Muscle of leg (tissue), 11 donors: ENCODE measurements around the gene YAP1. TPM values are rescaled to one million over a fixed set of nuclear protein-coding genes. Genes with fewer than 3 reads are reported as not detected.
A peak's percentile ranks its signal among the peaks of the same experiment; 100 is the strongest.

Experiments used
- DNase-seq: peaks from one replicate; pipeline ENCODE4 v3.0.0; 2013
- H3K27ac ChIP-seq: one replicate; pipeline ENCODE4 v1.5.1; 2013; ENCODE audit warnings: mild to moderate bottlenecking, low read length, control low read depth
- H3K27me3 ChIP-seq: one replicate; pipeline ENCODE4 v1.6.1; 2013; ENCODE audit warnings: low read length; ENCODE audit not compliant: control insufficient read depth, insufficient read depth
- H3K36me3 ChIP-seq: one replicate; pipeline ENCODE4 v1.6.1; 2013; ENCODE audit warnings: low read length; ENCODE audit not compliant: control insufficient read depth, insufficient read depth
- H3K4me1 ChIP-seq: one replicate; pipeline ENCODE4 v1.6.1; 2013; ENCODE audit warnings: low read length; ENCODE audit not compliant: control insufficient read depth, insufficient read depth
- H3K4me3 ChIP-seq: one replicate; pipeline ENCODE4 v1.5.1; 2013; ENCODE audit warnings: low read length, control low read depth
- H3K9me3 ChIP-seq: replicated peaks from 2 replicates; pipeline ENCODE4 v1.6.1; 2013; ENCODE audit warnings: low read depth, low read length; ENCODE audit not compliant: control insufficient read depth
- WGBS: methylation state at CpG from one replicate; pipeline ENCODE4 v1.1.5; 2013; ENCODE audit warnings: missing lambda C conversion rate; ENCODE audit not compliant: insufficient coverage; 5-methylcytosine and 5-hydroxymethylcytosine counted together
- polyA plus RNA-seq, 8 donors: library from polyadenylated mRNA; unstranded; fragments of 120-200 nt; gene quantifications; one replicate each; pipeline versions ENCODE4 v1.2.1 to v1.2.3, GENCODE V29; 2013; ENCODE audit warnings: inconsistent platforms in 1 of 8, low replicate concordance in 1 of 8; ENCODE audit not compliant: insufficient read length in 8 of 8, insufficient read depth in 1 of 8
- total RNA-seq: library from RNA; stranded (reverse); fragments of 120-200 nt; gene quantifications from one replicate; pipeline ENCODE4 v1.2.4, GENCODE V29; 2013

Gene YAP1
- total and polyA plus RNA-seq, 9 donors, result 50.5 to 97.9 (median 73.5) TPM

DNA sequence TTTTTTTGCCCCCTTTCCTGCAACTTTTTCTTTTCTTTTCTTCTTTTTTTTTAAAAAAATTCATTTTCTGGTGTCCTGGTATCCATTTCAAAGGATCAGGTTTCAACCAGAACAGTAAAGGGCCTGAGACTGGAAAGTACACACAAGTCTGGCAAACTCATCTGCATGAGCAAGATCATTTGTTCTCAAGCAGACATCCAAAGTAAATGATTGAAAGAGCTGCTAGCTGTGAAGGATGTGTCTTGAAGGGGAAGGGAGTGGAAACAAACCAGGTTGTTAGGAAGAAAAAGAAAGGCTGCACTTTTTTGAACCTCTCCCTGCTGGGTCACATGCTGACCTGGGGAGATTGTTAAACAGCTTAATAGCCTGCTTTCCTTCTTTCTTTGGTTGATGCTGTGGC lies 5.3 kb downstream of the YAP1 start:
- no peaks in the 10 kb centered on the region for H3K4me1 ChIP-seq
- H3K27ac ChIP-seq, result no peak overlapping the region
- peaks cover 4% of the 10 kb centered on the region for H3K36me3 ChIP-seq
- H3K4me3 ChIP-seq, result no peak overlapping the region
- DNase-seq, result peak; percentile 70
- H3K9me3 ChIP-seq, result no peaks in the 10 kb centered on the region
- no peaks in the 10 kb centered on the region for H3K27me3 ChIP-seq

DNA sequence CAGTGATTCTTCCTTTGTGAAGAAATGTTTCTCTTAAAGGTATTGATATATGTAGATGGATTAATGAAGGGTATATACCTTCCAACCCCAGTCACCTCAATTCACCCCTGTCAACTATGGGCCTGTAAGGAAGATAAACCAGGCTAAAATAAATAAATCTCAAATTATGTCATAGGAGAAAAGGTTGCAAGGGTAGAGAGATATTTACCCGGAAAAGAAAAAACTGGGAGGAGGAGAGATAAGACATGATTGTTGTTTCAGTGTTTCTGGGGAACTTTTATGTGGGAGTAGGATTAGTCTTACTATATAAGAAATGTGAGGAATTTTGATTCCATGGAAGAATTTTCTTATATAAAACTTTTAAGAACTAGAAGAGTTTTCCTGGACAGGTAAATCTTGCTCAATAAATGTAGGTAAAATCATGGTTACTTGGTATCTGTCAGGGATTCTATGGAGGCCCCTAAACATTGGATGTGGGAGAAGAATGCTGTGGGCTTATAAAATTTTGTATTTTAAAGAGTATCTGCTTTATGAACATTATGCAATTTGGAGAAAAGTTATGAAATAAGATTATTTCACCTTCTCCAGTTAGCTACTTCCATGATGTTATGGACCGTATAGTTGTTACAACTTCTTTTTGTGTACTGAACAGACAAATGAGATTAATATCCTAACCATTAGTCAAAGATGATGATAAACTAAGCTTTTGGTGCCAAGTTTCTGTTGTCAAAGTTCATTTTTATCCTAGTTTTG lies 6.4 kb downstream of the YAP1 start:
- no peak overlapping the region for H3K27ac ChIP-seq
- no peaks in the 10 kb centered on the region for H3K9me3 ChIP-seq
- no peaks in the 10 kb centered on the region for H3K4me1 ChIP-seq
- DNase-seq, result no peak
- no peaks in the 10 kb centered on the region for H3K27me3 ChIP-seq
- WGBS, result no CpG with 5 or more reads among the region's 2 CpGs
- peaks cover 7% of the 10 kb centered on the region for H3K36me3 ChIP-seq
- H3K4me3 ChIP-seq, result no peak overlapping the region

DNA sequence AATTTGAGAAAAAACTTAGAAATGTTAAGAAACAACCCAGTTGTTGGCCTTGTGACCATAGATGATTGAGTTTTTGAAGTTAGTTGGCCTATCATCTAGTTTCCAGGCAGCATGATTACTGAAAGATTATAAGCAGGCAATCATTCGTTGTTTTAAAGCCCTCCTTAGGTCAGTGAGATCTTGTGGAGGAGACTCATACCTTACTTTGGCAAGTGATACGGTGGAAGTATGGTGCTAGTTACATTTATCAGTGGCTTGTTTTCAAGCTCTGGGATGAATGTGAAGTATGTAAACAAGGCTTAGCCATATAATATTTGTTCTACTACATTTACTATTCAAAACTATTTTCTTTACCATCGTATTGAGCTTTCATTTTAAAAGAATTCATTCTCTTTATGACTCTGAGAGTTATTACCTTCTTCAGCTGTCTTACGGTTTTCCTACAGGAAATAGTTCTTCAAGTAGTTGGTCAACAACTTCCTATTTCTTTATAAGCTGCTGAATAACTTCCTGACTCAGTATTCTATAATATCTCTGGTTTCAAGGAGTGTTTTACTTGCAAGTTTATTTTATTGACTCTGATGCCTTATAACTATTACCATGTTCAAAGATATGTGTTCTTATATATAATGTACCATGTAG lies 7.3 kb downstream of the YAP1 start:
- DNase-seq, result no peak
- 80% methylated on average over 1 of the region's 4 CpGs for WGBS
- Histone ChIP-seq H3K27ac (no peak overlapping the region), H3K9me3 (no peaks in the 10 kb centered on the region), H3K4me3 (no peak overlapping the region), H3K36me3 (peaks cover 7% of the 10 kb centered on the region), H3K27me3 (no peaks in the 10 kb centered on the region), H3K4me1 (no peaks in the 10 kb centered on the region)

DNA sequence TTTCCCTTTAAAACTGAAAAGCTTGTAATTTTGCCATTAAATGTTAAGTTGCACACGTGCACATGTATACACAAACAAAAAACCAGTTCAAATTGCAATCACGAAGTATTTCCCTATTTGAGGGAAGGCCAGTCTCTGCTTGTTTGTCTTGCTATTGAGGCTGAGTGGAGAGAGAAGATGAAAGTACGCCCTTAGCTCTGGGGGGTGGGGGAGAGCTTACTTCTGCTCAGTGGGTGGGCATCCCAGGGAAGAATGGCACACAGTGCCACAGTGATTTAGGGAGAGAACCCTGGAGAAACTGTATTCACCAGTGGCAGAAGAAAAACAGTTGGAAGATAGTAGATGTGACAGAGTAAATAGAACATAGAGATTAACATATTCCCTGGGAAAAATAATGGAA lies 8.7 kb downstream of the YAP1 start:
- Histone ChIP-seq H3K27ac (no peak overlapping the region), H3K36me3 (peaks cover 7% of the 10 kb centered on the region), H3K9me3 (no peaks in the 10 kb centered on the region), H3K4me3 (no peak overlapping the region), H3K27me3 (no peaks in the 10 kb centered on the region), H3K4me1 (no peaks in the 10 kb centered on the region)
- WGBS, result 100% methylated on average over 1 of the region's 3 CpGs
- DNase-seq, result no peak

DNA sequence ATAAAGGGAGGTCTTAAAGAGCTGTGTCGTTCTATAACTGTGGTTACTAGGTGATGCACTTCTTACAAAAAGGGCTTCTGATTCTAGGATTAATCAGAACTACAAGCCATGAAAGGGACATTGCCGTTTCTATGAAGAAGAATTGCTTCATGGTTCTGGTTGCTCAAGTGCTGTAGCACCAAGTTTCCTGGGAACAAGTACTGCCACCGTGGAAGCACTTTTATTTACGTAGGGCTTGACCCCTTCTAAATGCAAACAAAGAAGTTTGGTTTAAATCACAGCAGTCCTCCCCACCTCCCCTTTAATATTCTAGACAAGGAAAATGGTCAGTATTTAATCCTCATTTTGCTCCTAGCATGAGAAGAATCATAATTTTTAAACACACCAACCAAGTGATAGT lies 9.8 kb downstream of the YAP1 start:
- DNase-seq, result no peak
- peaks cover 10% of the 10 kb centered on the region for H3K36me3 ChIP-seq
- no peaks in the 10 kb centered on the region for H3K27me3 ChIP-seq
- WGBS, result 17% methylated on average over 1 of the region's 4 CpGs
- no peak overlapping the region for H3K27ac ChIP-seq
- H3K9me3 ChIP-seq, result no peaks in the 10 kb centered on the region
- no peaks in the 10 kb centered on the region for H3K4me1 ChIP-seq
- no peak overlapping the region for H3K4me3 ChIP-seq

DNA sequence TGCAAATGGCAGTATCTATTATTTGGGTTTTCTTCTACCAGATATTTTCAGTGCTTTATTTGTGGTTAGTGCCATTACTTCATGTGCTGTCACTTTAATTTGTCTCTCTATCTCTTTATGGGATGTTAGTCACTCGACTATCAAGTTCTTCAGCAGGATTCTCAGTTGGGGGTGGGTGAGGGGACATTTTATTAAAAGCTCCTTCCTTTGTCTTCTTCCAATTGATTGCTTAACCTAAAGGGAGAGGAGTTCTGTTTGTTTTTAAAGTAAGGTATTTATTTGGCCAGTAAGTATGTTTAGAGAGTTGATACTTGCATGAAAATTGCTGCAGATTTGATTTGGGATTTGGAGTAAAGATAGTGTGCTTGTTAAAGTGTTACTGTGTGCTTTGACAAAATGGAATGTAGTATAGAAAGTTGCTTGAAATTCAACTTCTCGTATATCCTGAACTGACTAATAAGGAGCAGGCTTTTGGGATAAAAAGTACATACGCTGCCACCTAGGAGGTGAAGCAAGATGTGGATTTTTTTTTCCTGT lies 10.3 kb downstream of the YAP1 start:
- Histone ChIP-seq H3K27me3 (no peaks in the 10 kb centered on the region), H3K4me3 (no peak overlapping the region), H3K4me1 (no peaks in the 10 kb centered on the region), H3K27ac (no peak overlapping the region), H3K36me3 (peaks cover 10% of the 10 kb centered on the region), H3K9me3 (no peaks in the 10 kb centered on the region)
- DNase-seq, result no peak
- 80% methylated on average over 1 of the region's 3 CpGs for WGBS

DNA sequence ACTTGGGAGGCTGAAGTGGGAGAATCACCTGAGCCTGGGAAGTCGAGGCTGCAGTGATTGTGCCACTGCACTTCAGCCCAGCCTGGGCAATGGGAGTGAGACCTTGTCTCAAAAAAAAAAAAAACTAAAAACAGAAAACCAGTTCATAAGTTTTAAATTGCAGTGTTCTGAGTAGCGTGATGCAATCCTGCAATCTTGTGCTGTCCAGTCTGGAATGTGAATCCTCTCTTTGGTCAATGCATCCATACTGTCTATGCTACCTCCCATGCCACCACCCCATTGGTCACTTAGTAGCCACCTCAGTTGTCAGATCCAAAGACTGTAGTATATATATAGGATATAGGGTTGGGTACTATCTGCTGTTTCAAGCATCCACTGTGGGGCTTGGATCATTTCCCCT lies 11.1 kb downstream of the YAP1 start:
- Histone ChIP-seq H3K4me1 (no peaks in the 10 kb centered on the region), H3K27ac (no peak overlapping the region), H3K4me3 (no peak overlapping the region), H3K36me3 (peaks cover 13% of the 10 kb centered on the region), H3K9me3 (peaks cover 2% of the 10 kb centered on the region), H3K27me3 (no peaks in the 10 kb centered on the region)
- no peak for DNase-seq
- no CpG with 5 or more reads among the region's 2 CpGs for WGBS

DNA sequence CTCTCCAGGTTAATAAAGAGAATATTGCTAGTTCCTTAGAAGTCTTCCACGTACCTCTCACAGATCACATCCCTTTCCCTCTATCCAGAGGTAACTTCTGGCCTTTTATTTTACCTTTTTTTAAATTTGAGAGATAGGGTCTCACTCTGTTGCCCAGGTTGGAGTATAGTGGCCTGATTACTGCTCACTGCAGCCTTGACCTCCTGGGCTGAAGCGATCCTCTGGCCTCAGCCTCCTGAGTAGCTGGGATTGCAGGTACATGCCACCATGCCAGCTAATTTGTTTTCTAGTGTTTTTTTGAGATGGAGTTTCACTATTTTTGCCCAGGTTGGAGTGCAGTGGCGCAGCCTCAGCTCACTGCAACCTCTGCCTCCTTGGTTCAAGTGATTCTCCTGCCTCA lies 24.4 kb downstream of the YAP1 start:
- Histone ChIP-seq H3K36me3 (peaks cover 4% of the 10 kb centered on the region), H3K9me3 (no peaks in the 10 kb centered on the region), H3K4me1 (no peaks in the 10 kb centered on the region), H3K27ac (no peak overlapping the region), H3K27me3 (no peaks in the 10 kb centered on the region), H3K4me3 (no peak overlapping the region)
- WGBS, result 100% methylated on average over 1 of the region's 3 CpGs
- DNase-seq, result no peak

DNA sequence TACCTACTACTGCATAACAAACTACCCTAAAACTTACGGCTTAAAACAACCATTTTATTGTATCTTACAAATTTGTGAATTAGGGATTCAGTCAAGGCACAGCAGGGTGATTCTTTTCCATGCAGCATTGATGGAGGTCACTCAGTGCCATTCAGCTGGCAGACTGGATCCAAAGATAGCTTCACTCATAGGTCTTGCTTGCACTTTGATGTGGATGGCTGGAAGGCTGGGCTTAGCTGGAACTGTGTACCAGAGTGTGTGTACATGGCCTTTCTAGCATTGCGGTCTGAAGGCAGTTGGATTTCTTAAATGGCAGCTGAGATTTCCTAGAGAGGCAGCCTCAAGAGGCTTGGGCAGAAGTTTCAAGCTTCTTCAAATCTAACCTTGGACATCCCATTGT lies 25.0 kb downstream of the YAP1 start:
- Histone ChIP-seq H3K36me3 (peaks cover 4% of the 10 kb centered on the region), H3K4me3 (no peak overlapping the region), H3K9me3 (no peaks in the 10 kb centered on the region), H3K4me1 (no peaks in the 10 kb centered on the region), H3K27ac (no peak overlapping the region), H3K27me3 (no peaks in the 10 kb centered on the region)
- WGBS, result 100% methylated on average over 1 of the region's 2 CpGs
- DNase-seq, result no peak

DNA sequence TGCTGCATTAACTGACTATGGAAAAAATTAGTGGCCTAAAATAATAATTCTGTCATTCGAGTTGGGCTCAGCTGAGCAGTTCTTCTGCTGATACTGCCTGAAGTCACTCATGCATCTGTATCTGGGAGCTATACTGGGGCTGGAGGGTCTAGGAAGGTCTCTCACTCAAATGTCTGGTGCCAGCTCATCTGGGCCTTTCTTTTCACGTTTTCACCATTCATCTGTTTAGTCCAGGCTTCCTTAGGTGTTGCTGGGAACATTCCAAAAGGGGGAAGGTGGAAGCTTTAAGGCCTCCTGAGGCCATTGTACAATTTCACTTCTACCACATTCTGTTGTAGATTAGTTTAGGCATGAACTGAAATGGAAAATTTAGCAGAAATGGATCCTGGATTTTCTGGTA lies 28.0 kb downstream of the YAP1 start:
- Histone ChIP-seq H3K27me3 (no peaks in the 10 kb centered on the region), H3K4me3 (no peak overlapping the region), H3K27ac (no peak overlapping the region), H3K4me1 (no peaks in the 10 kb centered on the region), H3K9me3 (no peaks in the 10 kb centered on the region), H3K36me3 (peaks cover 4% of the 10 kb centered on the region)
- no peak for DNase-seq
- WGBS, result 100% methylated on average over 1 of the region's 2 CpGs
